Progenitor cell of endocrine pancreas (in vitro differentiated cells): ENCODE data around the gene KLHDC10. TPM values are rescaled to one million over a fixed set of nuclear protein-coding genes. Genes with fewer than 3 reads are reported as not detected.
"Not testable (repeated sequence)": the region's sequence is repeated elsewhere in the genome, so short reads cannot be mapped to it uniquely, and the experiment has no call there.

Experiments used
- DNase-seq: peaks from one replicate; pipeline ENCODE4 v3.0.0; 2021; ENCODE audit warnings: low spot score; ENCODE audit not compliant: unreplicated experiment
- H3K27ac Mint-ChIP-seq: 2 replicates; pipeline ENCODE4 v1.8.0; 2021; ENCODE audit warnings: mild to moderate bottlenecking, moderate library complexity, mixed read lengths
- H3K27me3 Mint-ChIP-seq: 2 replicates; pipeline ENCODE4 v1.8.0; 2021; ENCODE audit warnings: mixed read lengths
- H3K36me3 Mint-ChIP-seq: 2 replicates; pipeline ENCODE4 v1.8.0; 2022; ENCODE audit warnings: mixed read lengths; ENCODE audit not compliant: insufficient read depth
- H3K4me1 Mint-ChIP-seq: 2 replicates; pipeline ENCODE4 v1.8.0; 2021; ENCODE audit warnings: low read depth, mixed read lengths
- H3K4me3 Mint-ChIP-seq: 2 replicates; pipeline ENCODE4 v1.8.0; 2021; ENCODE audit warnings: low read depth, mild to moderate bottlenecking, moderate library complexity, mixed read lengths
- H3K9me3 Mint-ChIP-seq: 2 replicates; pipeline ENCODE4 v1.8.0; 2021; ENCODE audit warnings: low read depth, mixed read lengths
- total RNA-seq: library from RNA; stranded (reverse); gene quantifications from 2 replicates; pipeline ENCODE4 v1.2.1, GENCODE V29; 2021
- TF ChIP-seq, protein P1 (sequence below): fragments of 200-600 bp; sonication (generic); IDR thresholded peaks from one replicate; pipeline ENCODE4 v1.5.0; 2021; ENCODE audit warnings: antibody characterized with exemption, mild to moderate bottlenecking; ENCODE audit not compliant: unreplicated experiment

Gene KLHDC10
- total RNA-seq, 1 donor from 2014 or later = 50.1 TPM

DNA sequence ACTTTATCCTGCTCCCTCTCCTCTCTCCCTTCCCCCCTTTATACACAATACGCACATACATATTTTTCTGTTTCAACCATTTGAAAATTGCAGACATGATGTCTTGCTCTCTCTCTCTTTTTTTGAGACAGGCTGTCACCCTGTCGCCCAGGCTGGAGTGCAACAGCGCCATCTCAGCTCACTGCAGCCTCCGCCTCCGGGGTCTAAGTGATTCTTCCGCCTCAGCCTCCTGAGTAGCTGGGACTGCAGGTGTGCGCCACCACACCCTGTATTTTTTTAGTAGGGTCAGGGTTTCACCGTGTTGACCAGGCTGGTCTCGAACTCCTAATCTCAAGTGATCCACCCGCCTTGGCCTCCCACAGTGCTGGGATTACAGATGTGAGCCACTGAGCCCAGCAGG is 38.5 kb downstream of the KLHDC10 start:
- Mint-ChIP-seq H3K4me3 (no peak overlapping the region), H3K27me3 (no peaks in the 10 kb centered on the region), H3K9me3 (peaks cover 6% of the 10 kb centered on the region), H3K4me1 (peaks cover 16% of the 10 kb centered on the region), H3K36me3 (peaks cover 25% of the 10 kb centered on the region), H3K27ac (no peak overlapping the region)
- DNase-seq = no peak
- TF ChIP-seq, protein P1, sequence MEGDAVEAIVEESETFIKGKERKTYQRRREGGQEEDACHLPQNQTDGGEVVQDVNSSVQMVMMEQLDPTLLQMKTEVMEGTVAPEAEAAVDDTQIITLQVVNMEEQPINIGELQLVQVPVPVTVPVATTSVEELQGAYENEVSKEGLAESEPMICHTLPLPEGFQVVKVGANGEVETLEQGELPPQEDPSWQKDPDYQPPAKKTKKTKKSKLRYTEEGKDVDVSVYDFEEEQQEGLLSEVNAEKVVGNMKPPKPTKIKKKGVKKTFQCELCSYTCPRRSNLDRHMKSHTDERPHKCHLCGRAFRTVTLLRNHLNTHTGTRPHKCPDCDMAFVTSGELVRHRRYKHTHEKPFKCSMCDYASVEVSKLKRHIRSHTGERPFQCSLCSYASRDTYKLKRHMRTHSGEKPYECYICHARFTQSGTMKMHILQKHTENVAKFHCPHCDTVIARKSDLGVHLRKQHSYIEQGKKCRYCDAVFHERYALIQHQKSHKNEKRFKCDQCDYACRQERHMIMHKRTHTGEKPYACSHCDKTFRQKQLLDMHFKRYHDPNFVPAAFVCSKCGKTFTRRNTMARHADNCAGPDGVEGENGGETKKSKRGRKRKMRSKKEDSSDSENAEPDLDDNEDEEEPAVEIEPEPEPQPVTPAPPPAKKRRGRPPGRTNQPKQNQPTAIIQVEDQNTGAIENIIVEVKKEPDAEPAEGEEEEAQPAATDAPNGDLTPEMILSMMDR = no peak

DNA sequence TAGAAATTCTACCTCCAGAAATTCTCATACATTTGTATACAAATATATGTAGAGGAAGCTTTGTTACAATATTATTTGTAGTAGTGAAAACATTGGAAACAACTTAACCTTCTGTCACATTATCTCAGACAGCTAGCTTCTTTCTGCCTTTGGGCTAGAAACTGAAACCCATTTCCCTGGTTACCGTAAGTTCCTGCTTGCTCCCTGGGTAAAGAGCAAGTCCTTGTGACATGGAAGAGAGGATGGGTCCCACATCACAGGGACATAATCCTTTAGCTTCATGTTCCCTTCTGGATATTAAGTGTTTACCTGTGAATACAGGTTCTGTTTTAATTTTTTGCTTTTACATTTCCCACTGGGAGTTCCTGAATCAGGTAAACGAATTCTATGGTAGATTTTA is 41.8 kb downstream of the KLHDC10 start:
- DNase-seq = no peak
- Mint-ChIP-seq H3K4me1 (peaks cover 25% of the 10 kb centered on the region), H3K27ac (no peak overlapping the region), H3K27me3 (no peaks in the 10 kb centered on the region), H3K36me3 (peaks cover 14% of the 10 kb centered on the region), H3K4me3 (no peak overlapping the region), H3K9me3 (peaks cover 6% of the 10 kb centered on the region)
- TF ChIP-seq, protein P1 = no peak

DNA sequence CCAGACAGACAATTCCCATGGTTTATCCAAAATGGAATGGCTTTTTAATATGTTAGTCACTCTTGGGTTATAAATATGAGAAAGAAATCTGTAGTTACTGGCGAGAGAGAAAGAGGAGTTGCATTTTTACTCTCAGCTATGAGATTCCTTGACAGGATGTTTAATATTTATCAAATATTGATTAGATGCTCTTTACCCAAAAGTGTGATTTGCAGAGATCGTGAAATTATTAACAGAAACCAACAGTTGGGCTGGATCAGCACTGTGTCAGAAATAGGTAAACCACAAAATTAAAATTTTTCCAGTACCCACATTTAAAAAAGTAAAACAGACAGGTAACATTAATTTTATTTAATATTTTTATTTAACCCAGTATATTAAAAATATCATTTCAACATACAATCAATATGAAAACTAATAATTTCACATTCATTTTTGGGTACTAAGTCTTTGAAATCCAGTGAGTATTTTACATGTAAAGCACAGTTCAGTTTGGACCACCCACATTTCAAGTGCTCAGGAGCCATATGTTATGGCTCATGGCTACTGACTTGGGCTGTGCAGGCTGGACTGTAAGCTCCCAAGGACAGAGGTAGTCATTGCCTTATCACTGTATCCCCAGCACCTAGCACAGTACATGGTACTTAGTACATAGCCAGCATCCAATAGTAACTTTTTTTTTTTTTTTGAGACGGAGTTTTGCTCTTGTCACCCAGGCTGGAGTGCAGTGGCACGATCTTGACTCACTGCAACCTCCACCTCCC is 42.5 kb downstream of the KLHDC10 start:
- Mint-ChIP-seq H3K4me3 (no peak overlapping the region), H3K4me1 (peaks cover 25% of the 10 kb centered on the region), H3K9me3 (peaks cover 6% of the 10 kb centered on the region), H3K36me3 (peaks cover 15% of the 10 kb centered on the region), H3K27ac (peak overlapping the region; percentile 87), H3K27me3 (no peaks in the 10 kb centered on the region)
- TF ChIP-seq, protein P1 = no peak
- DNase-seq = no peak

DNA sequence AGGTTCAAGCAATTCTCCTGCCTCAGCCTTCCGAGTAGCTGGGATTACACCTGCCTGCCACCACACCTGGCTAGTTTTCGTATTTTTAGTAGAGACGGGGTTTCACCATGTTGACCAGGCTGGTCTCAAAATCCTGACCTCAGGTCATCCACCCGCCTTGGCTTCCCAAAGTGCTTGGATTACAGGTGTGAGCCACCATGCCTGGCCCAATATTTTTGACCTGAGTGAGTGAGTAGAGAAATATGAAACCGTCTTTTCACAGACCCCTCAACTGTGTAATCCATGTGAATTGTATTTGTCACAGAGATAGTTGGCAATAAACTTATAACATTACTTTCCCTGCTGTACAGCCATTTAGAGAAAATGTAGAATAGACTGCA is 43.1 kb downstream of the KLHDC10 start:
- not testable (repeated sequence) for H3K9me3 Mint-ChIP-seq, DNase-seq
- H3K27ac Mint-ChIP-seq = peak overlapping the region; percentile 87

DNA sequence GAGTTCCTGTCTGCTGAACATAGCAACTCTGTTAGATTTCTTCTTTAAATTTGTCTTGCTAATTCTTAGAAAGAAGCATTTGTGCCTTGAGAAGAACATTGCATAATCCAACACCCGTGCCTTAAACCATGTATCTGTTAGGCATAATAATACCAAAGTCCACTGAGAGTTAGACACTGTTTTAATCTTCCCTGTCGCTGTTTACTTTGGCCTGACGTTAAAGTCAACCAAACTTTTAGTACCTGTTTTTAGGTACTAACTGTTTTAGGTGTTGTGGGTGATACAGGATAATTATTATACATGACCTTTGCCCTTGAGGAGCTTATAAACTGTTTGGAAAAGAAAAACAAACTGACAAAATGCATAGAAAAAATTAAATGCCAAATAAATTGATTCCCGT is 43.6 kb downstream of the KLHDC10 start:
- no peak for DNase-seq
- Mint-ChIP-seq H3K9me3 (peaks cover 6% of the 10 kb centered on the region), H3K27me3 (no peaks in the 10 kb centered on the region), H3K36me3 (peaks cover 17% of the 10 kb centered on the region), H3K4me1 (peaks cover 25% of the 10 kb centered on the region), H3K27ac (peak overlapping the region; percentile 53), H3K4me3 (no peak overlapping the region)
- TF ChIP-seq, protein P1 = no peak

More for the DNA sequence above, 43.1 kb downstream of the KLHDC10 start:
- peaks cover 16% of the 10 kb centered on the region for H3K36me3 Mint-ChIP-seq
- not testable (repeated sequence) for H3K4me3 Mint-ChIP-seq, H3K27me3 Mint-ChIP-seq
- peaks cover 25% of the 10 kb centered on the region for H3K4me1 Mint-ChIP-seq

DNA sequence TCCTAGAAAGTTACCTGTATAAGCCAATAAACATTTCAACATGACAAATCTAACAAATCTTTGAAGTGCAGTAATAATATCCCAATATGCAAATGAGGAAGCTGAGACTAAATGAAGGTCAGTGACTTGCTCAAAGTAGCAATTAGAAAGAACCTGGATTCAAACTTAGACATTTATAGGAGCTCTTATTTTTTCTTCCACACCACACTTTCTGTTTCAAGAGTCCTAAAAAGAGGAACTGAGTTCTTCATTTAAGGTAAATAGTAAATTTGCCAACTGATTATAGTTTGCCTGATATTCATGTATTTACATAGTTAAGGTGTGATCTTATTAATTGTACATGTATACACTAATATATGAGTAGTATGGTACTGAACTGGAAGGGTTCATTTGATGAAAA is 44.0 kb downstream of the KLHDC10 start:
- Mint-ChIP-seq H3K4me1 (peaks cover 25% of the 10 kb centered on the region), H3K27ac (peak overlapping the region; percentile 38), H3K36me3 (peaks cover 16% of the 10 kb centered on the region), H3K4me3 (no peak overlapping the region), H3K27me3 (no peaks in the 10 kb centered on the region), H3K9me3 (peaks cover 6% of the 10 kb centered on the region)
- TF ChIP-seq, protein P1 = no peak
- no peak for DNase-seq
